GM19395 (cell line): Measurements from ENCODE around the gene BLCAP.

Source experiments
- ATAC-seq: cut with Tn5 transposase; IDR thresholded peaks from one replicate; pipeline ENCODE4 v1.9.1; 2021; ENCODE audit warnings: mild to moderate bottlenecking, moderate library complexity; ENCODE audit not compliant: unreplicated experiment

Gene BLCAP

DNA sequence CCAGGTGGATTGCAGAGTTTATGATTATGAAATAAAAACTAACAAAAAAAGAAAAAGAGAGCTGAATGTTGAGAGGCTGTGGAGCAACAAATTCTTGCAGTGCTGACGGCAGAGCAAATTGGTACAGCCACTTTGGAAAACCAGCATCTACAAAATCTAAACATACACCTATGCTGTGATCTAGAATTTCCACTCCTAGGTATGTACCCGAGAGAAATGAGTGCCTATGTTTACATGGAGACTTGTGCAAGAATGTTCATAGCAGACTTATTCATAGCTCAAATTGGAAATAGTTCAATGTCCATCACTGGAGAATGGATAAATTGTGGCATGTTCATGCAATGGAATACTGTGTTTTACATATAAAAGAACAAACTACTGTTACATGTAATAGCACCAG, 3.0 kb upstream of the BLCAP start:
- ATAC-seq = no peak

DNA sequence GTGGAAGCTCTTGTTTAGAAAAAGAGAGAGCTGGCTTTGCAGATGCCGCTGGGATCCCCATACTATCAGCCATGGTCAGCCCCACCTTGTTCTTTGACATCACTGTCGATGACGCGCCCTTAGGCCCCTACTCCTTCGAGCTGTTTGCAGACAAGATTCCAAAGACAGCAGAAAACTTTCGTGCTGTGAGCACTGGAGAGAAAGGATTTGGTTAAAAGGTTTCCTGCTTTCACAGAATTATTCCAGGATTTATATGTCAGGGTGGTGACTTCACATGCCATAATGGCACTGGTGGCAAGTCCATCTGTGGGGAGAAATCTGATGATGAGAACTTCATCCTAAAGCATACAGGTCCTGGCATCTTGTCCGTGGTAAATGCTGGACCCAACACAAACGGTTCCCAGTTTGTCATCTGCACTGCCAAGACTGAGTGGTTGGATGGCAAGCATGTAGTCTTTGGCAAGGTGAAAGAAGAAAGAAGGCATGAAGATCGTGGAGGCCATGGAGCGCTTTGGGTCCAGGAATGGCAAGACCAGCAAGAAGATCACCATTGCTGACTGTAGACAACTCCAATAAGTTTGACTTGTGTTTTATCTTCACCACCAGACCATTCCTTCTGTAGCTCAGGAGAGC, 2.4 kb upstream of the BLCAP start:
- no peak for ATAC-seq

- no peak for ATAC-seq
Measured at GRCh38 chr20:37529214-37529967, 1.7 kb upstream of the BLCAP start.

DNA sequence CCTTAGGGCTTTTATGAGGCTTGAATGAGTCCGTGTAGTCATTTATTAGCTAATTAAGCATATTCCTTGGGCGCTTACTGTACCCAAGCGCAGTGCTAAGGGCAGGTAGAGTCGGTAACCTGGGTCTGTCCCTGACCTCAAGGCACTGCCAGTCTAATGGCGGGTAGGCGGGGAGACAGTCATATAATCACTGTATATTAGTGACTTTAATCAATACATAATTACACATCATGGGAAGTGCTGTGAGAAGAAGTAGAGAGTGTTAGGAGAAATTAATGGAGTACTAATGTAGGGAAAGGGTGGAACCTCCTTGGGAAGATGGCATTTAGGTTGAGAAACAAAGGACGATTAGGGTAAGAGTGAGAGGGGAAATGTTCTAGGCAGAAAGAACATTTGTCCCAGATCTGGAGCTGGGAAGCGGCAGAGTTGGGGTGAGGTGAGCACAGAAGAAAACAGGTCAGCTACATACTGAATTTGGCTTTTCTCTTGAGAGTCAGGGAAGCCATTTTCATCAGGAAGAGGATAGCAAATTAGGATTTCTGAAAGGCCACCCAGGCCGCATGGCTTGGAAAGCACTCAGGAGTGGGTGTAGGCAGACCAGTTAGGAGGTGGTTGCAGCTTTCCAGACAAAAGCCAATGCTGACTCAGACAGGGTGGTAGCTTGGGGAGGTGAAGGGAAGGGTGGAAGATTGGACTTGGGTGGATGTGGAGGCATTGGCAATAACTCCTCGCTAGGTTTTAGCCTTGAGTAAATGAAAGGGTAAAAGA, 954 bp upstream of the BLCAP start:
- no peak for ATAC-seq

DNA sequence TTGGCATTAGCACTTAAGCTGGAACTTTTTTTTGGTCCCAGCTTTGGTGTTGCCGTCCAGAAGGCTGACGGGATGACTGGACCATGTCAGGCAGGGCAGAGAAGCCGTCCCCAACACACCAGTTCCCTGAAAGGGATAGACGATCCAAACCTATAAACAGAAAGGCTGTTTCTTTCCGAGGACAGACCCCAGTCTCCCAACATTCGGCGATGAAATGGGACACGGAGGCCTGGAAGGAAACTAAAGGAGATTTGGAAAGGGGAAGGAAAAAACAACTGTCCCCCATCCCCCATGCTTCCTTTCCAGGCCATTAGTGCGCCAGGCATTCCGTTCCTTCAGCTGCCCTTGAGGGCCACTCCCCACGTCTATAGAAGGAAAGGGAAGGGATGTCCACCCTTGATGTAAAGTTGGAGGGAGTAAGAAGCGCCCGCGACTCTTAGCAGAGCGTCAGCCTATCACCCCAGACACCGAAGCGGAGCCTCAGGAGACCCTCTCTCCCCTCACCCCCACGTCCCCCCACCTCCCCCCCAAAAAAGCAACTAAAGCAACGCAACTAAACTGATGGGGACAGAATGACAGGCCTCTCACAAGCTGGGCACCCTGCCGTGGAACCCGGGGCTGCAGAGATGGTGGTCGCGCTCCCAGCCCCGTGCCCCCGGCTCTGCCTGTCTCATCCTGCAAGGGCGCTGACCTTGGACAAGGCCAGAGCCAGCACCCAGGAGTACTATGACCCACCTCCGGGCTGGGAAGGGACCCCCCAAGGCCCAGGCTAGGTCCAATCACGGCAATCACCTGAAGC, 638 bp downstream of the BLCAP start:
- no peak for ATAC-seq

- ATAC-seq = no peak
Measured at GRCh38 chr20:37526238-37526838, 1.3 kb downstream of the BLCAP start.

DNA sequence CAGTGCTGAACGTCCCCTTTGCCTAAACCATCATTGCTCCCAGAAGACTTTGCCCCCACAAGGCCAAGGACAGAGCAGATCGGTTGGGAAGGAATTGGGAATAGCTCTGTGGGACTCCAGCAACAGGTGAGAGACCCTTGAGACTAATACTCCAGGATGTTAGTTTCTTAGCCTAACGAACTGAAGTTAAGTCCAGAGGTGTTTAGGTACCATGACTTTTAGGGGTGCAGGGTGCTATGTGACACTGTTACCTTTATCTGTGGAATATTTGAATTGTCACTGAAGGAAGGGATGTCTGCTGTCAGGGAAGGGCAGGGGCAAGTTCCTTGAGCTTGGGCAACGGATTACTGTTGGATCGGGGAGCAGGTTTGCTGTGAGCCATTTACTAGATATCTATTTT, 1.9 kb downstream of the BLCAP start:
- ATAC-seq = no peak

DNA sequence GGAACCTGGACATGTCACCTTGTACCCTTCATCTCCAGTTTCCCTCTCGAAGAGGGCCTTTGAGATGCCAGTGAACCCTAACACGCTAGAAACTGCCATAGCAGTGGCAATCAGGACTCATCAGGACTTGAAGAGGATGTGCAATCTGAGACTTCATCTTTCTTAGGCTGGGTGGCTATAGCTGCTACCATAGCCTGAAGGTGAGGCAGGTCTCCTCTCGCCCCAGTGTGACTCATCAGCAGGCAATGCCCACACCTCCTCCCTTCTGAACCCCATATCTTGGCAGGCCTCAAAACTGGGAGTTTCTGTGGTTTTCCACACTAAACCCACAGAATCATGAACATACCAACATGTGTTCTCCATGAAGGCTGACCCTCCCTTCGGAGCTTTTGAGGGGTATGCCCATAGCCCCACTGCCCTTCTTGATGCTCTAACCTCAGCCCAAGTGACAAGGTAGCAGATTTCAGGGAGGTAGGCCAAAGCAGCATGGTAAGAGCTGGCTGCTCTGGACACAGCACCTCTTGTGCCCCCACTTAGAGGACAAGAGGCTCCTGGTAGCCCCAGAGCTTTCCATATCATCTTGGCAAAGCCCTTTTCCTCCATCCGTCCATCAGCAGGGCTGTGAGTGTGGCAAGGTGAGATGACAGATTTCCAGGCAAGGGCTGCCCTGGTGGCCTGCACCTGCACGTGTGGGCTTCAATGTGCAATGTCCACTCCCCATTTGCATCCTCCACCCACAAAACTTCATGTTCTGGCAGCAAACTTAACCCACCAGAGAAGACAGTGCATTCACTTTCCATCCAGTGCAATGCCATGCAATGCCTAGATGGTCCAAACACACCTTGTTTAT, 2.6 kb downstream of the BLCAP start:
- no peak for ATAC-seq

GRCh38 chr20:37523911-37524700, 3.6 kb downstream of the BLCAP start:
- ATAC-seq = no peak

- no peak for ATAC-seq
Measured at GRCh38 chr20:37523012-37523391, 4.7 kb downstream of the BLCAP start.

- ATAC-seq = no peak
Measured at GRCh38 chr20:37522260-37523011, 5.2 kb downstream of the BLCAP start.

GRCh38 chr20:37521061-37521771, 6.5 kb downstream of the BLCAP start, which contains the start of gene NNAT:
TSS of gene NNAT (plus strand) at chr20:37521250. CDS start at chr20:37521332, 82 bp downstream.
- no peak for ATAC-seq

DNA sequence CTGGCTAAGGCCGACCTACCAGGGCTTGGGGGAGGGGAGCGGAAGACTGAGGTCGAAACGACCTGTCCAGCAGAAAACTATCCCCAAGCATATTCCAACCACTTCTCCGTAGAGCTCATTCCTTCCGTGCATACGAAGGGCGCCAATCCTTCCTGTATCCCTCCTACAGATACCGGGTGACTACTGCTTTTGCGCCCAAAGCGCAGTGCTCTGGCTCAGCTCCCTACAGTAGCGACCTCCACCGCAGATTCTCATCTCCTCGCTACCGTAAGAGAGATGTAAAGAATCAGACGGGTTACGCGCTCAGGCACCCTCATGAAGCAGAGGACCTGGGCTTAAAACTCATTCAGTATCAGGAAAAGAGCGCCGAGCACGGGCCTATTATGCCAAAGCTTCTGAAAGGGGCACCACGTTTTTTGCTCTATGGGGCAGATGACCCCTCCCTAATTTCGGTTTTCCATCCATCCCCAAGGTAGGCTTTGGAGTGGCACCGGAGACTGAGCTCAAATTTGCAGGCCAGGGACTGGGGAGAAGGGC, 7.2 kb downstream of the BLCAP start:
- no peak for ATAC-seq

DNA sequence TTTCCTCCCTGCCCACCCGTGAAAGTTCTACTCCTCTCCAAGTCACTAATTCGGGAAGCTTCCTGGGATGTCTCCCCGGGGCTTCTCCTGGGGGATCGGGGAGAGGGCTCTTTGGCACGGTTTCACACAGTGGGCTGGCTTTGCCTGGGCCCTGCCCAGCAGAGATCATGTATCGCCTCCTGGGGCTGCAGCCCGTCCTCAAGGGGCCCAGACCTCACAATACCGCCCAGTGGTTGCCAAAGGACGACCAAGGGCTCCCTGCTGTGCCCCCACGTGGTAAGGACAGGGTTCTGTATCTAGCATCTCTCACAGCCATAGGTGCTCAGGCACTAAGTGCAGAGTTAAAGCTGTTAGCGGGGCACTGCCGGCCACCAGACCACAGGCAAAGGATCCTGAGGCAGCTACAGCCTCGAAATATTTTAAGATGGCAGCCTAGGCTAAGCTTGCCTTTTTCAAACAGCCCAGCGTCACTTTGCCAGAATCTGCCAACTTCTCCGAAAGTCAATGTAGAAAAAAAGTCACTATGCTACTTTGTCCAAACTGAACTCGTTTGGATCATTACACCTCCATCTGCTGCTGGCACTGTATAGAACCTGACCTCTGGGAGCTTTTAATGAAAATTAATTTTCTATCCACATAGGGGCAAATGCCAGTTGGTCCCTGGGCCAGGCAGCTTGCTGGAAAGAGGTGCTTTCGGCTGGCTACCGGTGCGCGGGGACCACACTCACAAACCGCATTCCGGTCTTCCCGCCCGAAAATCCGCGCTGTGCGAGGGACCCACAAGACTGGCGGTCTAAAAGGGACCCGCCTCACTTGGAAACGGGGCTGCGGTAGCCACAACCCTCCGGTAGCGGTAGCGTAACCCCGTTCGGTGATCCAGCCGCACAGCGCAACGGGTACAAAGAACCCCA, 7.9 kb downstream of the BLCAP start:
- ATAC-seq = no peak

- no peak for ATAC-seq
Measured at GRCh38 chr20:37518606-37519507, 8.8 kb downstream of the BLCAP start.
